ENCODE measurements around the gene BOK.
A peak's percentile ranks its signal among the peaks of the same experiment; 100 is the strongest.
"Not testable (repeated sequence)": the region's sequence is repeated elsewhere in the genome, so short reads cannot be mapped to it uniquely, and the experiment has no call there.

BOK gene

DNA sequence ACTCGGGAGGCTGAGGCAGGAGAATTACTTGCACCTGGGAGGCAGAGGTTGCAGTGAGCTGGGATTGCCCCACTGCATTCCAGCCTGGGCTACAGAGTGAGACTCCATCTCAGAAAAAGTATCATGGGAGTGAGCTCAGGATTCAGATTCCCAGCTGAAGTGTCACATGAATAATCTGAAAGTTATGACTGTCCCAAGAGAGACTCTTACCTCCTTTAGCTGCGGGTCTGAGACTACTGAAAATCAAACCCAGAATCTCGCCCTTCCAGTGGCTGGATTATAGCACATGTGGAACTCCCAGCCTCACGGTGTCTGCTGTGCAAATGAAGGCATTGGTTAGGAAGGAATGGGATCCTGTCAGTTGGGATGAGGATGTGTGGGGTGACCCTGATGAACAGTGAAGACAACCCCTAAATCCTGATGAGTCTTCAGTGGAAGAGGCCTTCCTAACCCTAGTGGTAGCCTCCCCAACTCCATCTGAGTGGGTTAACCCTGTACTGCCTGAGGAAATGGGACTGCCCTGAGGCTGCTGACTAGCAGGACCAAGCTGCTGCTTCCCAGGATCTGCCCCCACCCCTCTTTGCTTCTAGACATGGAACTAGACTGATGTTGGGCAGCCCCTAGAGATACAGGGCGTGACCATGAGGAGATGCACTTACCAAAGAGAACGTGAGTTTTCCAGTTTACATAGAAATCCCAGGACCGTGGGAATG, 16.5 kb downstream of the BOK start:
- no peak for DNase-seq

DNA sequence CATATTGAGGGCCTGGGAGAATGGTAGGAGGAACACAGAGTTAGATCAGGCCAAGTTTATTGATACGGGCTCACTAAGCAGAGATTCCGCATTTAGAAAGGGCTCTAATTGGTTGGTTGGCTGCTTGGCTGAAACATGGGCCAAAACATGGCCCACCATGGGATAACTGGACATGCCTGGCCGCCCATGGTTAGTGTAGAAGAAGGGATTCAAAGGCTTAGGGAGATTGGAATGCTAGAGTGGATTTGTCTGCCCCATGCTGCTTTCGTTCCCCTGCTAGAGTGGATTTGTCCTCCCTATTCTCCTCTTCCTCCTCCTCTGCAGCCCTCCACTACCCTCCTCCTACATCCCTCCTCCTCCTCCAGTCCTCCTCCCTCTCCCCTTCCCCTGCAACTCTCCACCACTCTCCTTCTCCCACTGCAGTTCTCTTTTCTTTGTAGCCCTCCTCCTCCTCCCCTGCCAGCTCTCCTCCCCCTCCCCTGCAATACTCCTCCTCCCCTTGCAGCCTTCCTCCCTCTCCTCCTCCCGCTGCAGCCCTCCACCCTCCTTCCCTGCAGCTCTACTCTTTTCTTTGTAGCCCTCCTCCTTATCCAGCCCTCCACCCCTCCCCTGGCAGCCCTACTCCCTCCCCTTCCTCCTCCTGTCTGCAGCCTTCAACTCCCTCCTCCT, 17.2 kb downstream of the BOK start:
- DNase-seq: no peak

DNA sequence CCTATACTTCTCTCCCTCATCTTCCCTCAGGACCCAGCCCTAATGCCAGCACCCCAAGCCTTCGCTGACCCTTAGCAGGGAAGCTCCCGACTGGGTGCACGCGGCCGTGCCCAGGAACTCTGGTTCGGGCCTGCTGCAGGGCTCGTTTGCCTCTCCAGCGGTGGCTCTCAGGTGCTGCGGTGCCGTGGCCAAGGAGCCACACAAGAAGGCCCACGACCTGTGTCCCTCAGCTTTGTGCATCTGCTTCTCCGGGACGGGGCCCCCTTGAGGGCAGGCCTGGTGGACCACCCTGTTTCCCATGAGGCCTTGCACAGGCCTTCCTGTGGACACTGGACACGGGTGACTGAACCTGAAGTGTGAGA, 17.7 kb downstream of the BOK start:
- DNase-seq: no peak

DNA sequence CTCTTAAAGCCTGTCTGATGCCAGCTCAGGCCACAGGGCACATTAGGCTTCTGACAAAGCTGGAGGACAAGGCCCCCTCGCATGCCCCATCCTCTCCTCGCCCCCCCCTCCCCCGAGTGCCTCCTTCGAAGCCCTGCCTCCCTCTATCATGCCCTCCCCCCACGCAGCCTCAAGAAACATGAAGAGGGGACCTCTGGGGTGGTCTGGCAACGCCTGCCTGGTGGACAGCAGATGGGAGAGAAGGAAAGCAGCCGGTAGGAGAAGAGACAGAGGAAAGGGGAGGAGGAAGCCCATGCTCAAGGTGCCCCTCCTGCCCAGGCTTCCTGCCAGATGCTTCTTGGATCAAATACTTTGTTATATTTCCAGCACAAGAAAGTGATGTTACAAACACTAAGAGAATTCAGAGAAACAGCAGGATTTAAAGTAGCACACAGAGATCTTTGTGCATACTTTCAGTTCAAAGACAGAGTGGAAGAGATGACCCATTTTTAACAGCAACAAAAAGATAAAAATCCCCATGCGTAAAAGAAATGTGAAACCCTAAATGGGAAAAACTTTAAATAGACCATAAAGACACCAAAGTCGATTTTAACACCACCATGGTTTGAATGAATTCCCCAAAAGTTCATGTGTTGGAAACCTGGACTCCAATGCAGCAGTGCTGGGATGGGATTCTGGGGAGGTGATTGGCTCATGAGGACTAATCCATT, 19.0 kb downstream of the BOK start:
- DNase-seq: no peak

DNA sequence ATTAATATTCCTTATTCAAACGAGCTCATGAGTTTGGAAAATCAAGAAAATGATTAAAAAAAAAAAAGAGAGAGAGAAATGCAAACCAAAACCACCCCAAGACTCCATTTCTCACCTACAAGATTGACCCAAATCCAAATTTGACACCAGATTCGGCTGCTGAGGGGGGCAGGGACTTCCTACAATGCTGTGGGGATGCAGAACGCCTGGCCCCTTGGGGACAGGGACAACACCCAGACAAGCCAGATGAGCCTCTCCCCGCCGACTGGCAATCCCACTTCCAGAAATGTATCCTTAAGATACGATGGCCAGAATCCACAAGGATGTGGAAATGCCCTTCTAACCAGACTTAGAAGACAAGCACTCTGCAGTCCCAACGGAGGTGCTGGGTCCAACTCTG, 20.7 kb downstream of the BOK start:
- DNase-seq: no peak

DNA sequence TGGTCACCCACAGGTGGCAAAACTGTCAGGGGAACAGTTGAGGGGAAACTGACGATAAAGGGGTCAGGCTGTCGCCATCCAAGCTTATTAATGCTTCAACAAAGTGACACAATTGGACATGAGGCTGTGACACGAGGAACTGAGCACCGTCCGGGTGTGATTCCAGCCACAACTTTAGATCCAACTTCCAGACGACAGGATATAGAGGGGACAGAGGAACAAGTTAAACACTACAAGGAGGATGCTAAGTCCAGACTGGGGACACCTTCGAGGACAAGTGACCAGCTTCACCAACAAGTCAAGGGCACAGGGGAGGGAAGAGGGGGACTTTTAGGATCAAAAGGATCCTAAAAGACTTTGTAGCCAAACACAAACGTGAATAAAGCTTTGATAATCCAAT, 23.8 kb downstream of the BOK start:
- DNase-seq: no peak

DNA sequence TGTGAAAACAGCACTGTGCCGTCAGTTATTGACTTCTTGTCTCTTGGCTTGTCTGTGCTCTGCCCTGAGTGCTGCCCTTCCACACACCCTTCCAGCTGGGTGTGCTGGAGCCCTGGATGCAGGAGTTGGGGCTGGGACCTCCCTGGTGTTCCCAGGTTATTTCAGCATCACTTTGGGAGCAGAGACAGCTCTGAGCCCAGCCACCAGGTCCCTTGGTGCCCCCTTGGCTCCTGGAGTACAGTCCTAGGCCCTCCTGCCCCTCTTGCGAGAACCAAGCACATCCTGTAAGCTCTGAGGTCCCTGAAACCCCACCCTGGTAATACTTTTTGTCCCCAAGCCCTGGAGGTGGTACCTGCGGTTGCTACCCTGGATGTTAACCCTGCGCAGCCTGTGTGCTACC, 24.3 kb downstream of the BOK start:
- no peak for DNase-seq

DNA sequence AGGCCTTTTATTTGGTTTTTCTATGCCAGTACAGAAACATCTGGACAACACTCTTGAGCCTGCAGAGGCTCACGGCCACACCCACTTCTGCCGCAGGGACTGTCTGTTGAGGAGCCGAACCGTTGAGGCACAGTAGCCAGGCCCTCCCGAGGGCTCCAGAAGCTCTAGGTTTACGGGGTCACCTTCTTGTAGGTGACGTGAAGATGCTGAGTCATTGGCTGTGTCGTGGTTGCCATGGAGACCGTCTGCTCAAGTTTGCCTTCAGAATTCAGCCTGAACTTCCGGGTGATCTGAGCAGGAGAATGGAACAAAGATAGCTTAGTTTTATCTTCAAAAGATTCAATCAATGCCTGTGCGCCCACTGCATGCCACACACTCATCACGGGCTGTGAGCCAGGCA, 25.9 kb downstream of the BOK start:
- no peak for DNase-seq

DNA sequence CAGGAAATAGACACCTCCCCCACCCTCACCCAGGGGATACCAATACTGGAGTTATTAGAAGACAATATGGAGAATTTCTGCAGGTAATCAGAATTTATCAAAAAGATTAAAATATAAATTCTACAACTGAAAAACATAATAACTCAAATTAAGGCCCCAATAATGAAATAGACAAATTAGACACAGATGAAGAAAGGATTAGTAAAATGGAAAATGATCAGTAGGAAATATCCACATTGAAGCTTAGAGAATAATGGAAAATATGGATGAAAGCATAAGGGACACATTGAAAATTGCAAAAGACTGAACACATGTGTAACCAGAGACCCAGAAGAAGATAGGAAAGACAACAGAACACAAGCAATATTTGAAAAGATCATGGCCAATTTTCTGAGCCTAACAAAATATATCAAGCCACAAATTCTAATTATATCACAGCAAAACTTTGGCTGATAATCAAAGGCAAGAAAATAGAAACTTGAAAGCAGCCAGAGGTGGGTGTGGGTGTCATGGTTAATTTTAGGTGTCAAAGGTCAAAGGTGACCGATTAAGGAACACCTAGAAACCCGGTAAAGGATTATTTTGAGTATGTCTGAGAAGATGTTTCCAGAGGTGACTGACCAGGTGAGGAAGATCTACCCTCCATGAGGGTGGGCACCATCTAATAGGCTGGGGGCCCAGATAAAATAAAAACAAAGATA, 28.2 kb downstream of the BOK start:
- no peak for DNase-seq

DNA sequence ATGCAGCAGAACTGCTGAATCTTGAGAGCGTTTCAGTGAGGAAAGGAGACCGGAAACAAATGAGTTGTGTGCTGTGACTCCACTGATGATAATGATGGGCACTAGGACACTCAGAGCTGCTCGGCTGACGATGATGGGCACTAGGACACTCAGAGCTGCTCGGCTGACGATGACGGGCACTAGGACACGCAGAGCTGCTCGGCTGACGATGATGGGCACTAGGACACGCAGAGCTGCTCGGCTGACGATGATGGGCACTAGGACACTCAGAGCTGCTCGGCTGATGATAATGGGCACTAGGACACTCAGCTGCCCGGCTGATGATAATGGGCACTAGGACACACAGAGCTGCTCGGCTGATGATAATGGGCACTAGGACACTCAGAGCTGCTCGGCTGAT, 31.3 kb downstream of the BOK start:
- DNase-seq: not testable (repeated sequence)

DNA sequence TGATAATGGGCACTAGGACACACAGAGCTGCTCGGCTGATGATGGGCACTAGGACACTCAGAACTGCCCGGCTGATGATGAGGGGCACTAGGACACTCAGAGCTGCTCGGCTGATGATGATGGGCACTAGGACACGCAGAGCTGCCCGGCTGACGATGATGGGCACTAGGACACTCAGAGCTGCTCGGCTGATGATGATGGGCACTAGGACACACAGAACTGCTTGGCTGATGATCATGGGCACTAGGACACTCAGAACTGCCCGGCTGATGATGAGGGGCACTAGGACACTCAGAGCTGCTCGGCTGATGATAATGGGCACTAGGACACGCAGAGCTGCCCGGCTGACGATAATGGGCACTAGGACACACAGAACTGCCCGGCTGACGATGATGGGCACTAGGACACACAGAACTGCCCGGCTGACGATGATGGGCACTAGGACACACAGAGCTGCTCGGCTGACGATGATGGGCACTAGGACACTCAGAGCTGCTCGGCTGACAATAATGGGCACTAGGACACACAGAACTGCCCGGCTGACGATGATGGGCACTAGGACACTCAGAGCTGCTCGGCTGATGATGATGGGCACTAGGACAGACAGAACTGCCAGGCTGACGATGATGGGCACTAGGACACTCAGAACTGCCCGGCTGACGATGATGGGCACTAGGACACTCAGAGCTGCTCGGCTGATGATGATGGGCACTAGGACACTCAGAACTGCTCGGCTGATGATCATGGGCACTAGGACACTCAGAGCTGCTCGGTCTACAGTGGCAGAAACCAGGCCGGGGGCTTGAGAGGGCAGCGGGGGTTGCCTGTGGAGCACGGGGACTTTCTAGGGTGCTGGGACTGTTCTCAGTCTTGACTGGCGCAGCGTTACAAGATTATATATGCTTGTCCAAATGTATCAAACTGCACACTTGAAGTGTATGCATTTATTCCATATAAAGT, 32.2 kb downstream of the BOK start:
- not testable (repeated sequence) for DNase-seq

DNA sequence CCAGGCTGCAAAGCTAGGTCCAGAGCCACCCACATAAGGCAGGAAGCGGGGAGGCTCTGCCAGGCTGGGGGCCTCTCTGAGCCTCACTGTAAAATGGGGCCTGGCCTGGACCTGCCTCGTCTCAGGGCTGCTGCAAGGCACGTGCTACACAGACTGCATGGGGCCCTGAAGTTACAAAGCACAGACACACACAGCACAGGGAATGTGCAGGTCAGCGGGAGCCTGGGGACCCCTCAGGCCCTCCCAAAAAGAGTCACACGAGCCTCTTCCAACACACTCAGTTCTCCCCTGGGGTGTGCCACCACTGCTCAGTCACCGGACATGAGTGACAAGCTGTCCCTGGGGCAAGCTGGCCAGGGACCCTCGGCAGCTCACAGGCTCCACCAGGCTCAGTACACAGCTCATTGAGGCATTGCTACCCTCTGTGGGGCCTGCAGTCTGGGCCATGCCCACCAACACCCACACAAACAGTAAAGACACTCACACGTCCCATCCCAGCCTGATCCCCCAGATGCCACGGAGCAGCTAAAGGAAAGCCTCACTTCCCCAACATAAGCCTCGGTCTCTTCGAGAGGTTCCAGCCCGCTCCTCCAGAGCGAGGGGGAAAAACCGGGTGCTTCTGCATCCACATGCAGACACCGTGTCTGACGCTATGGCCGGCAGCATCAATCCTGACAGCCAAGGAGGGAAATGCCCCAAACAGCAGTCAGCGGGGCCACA, 33.7 kb downstream of the BOK start:
- DNase-seq: no peak

DNA sequence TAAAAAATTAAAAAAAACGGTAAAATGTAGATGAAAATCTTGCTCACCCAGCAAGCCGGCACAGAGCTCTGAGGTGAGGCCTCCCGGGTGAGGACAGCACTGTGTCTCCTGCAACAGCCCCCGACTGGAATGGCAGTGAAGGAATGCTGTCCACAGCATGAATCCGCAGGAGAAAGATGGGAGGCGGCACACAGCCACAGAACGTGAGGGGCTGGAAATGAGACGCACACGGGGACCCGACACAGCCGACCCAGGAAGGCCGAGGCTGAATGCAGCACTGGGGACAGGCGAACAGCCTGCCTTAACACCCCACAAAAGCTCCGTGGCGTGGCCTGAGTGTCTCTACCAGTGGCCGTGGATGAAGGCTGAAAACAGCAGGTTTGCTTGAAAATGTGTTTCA, 34.7 kb downstream of the BOK start:
- no peak for DNase-seq

DNA sequence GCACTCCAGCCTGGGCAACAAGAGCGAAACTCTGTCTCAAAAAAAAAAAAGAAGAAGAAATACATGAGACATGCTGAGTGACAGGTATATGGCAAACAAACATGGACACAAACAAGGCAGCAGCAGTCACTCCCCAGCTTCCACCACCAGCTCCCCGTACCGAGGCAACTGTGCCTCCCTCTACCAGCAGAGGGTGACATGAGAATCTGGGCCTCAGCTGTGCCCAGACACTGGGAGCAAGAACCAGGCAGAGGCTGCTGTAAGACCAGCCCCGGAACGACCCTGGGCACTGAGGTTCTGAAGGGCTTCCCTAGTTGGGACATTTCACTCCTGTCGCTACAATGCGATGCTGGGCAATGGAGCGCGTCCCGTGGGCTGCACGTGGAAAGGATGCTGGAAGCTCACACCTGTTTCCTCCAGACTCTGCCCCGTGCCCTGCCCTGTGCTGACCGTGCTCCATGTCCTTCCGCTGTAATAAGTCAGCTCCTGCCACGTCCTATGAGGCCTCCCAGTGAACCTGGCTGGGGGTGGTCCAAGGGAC, 37.1 kb downstream of the BOK start:
- DNase-seq: no peak

DNA sequence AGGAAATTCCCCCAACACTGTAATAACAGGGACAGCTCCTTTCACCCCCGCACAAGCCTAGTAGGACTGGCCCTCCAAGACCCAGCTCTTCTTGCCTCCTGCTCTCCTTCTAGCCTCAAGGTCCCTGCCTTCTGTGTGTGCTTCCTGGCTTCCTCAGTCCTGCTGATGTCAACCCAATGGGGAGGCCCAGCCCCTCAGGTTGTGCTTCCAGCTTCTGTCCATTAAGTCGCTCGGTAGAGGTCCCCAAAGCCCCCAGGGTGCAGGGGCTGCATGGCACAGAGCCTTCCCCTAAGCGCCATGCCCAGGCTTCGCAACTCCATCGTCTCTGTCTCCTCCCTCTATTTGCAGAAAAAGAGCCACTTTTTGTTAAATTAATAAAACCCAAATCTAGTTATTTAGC, 39.0 kb downstream of the BOK start:
- DNase-seq: no peak

DNA sequence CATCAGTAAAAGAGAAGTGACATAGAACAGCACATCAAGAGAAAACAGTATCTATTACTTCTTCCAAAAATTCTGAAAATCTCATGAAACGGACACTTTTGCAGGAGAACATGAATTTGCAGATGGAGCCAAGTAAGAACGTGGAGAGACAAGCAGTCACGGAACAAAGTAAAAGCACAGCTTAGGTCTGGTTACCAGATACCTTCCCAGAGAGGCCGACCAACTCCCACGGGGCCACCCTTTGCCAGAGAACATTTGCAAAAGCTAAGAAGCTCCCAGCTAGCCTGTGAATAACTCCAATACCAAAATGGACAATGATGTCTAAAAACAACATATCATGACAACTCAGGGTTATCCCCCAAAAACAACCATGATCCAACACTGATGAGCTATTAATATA, 39.5 kb downstream of the BOK start:
- DNase-seq: no peak

DNA sequence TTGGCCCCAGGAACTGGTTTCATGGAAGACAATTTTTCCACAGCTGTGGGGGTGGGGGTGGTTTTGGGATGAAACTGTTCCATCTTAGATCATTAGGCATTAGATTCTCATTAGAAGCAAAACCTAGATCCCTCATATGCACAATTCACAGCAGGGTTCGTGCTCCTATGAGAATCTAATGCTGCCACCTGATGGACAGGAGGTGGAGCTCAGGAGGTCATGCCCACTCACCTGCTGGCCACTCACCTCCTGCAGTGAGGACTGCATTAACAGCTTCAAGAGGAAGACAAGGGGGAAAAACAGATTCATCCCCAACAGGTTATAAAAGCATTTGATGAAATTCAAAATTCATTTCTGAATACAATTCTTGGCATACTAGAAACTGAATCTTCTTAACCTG, 39.9 kb downstream of the BOK start:
- peak; percentile 3 for DNase-seq

DNA sequence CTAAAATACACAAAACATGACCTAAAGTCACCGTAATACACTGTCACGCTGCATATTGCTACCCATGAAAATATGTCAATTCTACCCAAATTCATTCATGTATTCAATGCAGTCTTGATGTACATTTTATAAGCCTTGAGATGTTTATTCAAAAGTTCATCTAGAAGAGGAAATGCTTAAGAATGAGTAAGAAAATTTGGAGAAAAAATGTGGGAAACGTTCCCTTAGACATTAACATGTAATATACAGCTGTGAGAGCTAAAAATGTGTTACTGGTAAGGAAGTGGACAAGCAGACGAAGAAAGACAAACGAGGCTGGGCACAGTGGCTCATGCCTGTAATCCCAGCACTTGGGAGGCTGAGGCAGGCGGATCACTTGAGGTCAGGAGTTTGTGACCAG, 41.1 kb downstream of the BOK start:
- no peak for DNase-seq

DNA sequence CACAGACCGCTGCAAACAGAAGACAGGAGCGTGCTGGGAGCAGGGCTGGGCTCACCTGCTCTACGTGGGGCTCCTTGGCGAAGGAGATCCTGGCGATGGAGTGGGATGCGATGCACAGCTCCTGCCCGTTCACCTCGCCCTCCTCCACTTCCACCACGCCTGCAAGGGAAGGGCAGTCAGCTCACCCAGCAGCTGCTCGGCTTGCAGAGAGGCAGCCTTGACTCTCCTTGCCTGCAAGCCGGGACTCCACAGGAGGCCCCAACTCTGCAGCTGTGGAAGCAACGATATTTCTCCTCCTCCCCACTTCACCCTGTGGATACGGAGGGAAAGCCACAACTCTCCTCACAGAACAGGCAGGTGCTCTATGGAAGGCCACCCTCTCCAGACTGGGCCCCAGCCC, 43.3 kb downstream of the BOK start:
- no peak for DNase-seq

DNA sequence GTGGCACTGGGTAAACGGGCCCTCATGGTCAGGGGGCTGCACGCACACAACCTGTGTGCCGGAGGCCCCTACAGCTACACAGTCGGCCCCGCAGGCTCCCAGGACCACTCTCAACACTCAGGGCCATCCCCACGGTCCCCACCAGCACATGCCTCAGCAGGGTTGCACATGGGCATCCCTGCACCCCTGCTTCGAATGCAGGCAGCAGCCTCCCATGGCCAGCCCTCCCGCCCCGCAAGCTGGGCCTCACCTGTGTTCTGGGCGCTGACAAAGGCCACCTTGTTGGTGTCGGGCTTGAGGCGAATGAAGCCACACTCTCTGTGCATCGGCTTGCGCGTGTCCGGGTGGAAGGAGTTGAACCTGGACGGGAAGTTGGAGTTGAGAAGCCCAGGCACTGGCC, 44.2 kb downstream of the BOK start:
- DNase-seq: no peak

DNA sequence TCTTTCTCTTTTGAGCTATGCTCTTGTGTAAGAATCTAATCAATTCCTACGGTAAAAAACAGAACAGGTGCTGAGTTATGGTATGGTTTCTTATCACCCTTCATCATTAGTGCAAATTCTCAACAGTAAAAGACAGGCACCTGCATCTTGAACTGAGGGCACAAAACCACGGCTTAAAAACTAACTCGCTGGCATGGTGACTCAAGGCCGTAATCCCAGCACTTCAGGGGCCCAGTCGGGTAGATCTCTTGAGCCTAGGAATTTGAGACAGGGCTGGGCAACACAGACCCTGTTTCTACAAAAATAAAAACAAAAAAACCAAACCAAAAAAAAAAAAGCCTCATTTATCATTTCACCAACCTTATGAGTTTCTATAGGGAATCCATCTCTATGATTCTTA, 45.1 kb downstream of the BOK start:
- DNase-seq: no peak

DNA sequence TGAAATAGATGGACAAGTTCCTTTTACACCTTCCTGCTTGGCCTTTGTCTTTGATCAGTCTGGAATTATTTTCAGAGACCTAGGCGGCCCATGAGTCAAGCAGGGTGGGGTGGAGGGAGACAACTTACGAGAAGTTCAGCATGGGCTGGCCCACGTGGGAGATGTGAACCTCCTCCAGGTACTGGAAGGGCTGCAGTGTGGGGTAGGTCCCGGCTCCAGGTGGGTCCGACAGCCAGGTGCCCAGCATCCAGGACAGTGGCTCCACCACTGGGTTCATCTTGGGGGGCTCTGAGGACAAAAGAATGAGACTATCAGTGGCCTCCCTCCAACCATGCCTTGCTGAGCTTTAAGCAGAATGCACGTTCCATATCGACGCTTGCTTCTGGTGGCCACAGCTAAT, 47.6 kb downstream of the BOK start:
- no peak for DNase-seq

Measured in NCI-H1105 (cell line).